AG09319 (cell line): ENCODE results near the gene ZBTB48.

Experiments
- DNase-seq: peaks from one replicate; pipeline ENCODE4 v3.0.0-alpha.2; 2010; ENCODE audit warnings: low read depth; ENCODE audit errors: extremely low read depth
- CTCF ChIP-seq: IDR thresholded peaks from 2 replicates; pipeline ENCODE4 v1.5.1; 2011; ENCODE audit warnings: low read depth, mild to moderate bottlenecking, inconsistent platforms, low read length, moderate library complexity

Gene ZBTB48

DNA sequence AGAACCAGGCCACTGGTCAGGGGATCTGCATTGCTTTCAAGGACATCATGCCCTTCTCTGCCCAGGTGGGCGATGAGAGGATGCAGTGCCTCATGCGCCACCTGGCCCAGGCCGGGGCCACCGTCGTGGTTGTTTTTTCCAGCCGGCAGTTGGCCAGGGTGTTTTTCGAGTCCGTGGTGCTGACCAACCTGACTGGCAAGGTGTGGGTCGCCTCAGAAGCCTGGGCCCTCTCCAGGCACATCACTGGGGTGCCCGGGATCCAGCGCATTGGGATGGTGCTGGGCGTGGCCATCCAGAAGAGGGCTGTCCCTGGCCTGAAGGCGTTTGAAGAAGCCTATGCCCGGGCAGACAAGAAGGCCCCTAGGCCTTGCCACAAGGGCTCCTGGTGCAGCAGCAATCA is 5.0 kb upstream of the ZBTB48 start:
- TF ChIP-seq CTCF: no peak
- no peak for DNase-seq

DNA sequence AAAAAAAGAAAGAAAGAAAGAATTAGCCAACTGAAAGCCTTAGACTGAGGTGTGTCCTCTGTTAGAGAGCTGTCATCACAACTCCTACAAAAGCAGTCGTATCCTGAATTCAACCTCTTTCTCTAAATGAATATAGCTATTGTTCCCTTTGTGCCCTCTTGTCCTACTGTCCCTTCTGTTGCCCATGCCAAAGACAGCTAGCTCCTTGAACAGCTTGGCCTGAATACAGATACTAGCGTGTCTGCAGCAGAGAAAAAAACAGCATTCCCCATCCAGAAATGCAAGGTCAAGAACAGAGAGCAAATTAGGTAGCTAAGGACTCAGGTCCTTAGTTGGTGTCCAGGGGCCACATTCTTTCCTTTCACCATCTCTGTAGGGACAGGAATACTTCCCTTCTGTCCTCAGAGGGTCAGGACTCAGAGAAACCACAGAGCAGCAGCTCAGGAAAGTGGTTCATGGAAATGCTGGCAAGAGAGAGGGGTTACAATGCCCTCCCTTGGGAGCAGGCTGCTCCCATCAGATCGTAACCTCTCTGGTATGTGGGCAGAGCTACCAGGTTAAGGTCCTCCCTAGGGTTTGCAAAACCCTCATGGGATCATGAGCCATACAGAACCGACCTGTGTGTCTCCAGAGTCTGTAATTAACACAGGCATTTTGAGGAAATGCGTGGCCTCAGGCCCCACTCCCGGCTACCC is 1.8 kb upstream of the ZBTB48 start:
- no peak for TF ChIP-seq CTCF
- DNase-seq: no peak

- DNase-seq: no peak
- no peak for TF ChIP-seq CTCF
These were observed 995 bp upstream of the ZBTB48 start for GRCh38 chr1:6578624-6579373.

DNA sequence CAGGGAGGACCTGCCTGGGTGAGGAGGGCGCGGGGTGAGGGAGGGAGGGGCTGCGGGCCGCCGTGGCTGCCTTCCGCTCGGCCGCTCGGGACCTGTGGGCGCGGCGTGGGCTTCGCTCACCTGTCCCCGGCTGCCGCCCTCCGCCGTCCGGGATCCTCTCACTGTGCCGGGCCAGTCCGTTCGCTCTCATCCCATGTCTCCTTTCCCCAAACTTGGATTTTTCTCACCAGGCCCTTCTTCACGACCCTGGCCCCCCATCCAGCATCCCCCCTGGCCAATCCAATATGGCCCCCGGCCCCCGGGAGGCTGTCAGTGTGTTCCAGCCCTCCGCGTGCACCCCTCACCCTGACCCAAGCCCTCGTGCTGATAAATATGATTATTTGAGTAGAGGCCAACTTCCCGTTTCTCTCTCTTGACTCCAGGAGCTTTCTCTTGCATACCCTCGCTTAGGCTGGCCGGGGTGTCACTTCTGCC is 362 bp downstream of the ZBTB48 start:
- DNase-seq: no peak

GRCh38 chr1:6580593-6581409 is 1.0 kb downstream of the ZBTB48 start:
- DNase-seq: no peak
- no peak; the same call in 1 of the 2 replicates for TF ChIP-seq CTCF

More for the DNA sequence above, 362 bp downstream of the ZBTB48 start:
- no peak for TF ChIP-seq CTCF

DNA sequence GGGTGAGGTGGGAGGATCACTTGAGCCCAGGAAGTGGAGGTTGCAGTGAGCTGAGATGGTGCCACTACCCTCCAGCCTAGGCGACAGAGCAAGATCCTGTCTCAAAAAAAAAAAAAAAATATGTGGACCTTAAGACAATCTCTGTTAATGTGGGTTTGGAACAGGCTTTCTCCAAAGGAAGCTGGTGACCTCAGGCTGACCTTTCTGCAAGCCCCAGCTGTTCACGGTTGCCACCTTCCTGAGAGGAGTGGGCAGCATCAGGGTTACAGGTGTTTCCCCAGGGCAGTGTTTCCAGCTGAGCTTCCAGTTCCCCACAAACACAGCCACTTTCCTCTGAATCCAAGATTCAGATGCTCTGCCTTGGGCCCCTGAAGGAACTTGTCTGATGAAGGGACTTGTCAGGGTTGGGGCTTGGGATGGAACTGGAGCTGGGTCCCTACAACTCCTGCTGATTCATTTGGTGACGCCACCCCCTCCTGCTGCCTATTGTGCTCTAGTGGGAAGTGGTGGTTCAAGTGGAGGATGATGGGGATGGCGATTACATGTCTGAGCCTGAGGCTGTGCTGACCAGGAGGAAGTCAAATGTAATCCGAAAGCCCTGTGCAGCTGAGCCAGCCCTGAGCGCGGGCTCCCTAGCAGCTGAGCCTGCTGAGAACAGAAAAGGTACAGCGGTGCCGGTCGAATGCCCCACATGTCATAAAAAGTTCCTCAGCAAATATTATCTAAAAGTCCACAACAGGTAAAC is 1.9 kb downstream of the ZBTB48 start:
- DNase-seq: no peak

More for the DNA sequence above, 1.9 kb downstream of the ZBTB48 start:
- TF ChIP-seq CTCF: no peak
